ENCODE results near the gene SPATA25.
A peak's percentile ranks its signal among the peaks of the same experiment; 100 is the strongest.
"Not testable (repeated sequence)": the region's sequence is repeated elsewhere in the genome, so short reads cannot be mapped to it uniquely, and the experiment has no call there.

The SPATA25 gene

GRCh38 chr20:45892049-45892825 lies 4.8 kb upstream of the SPATA25 start:
- DNase-seq: no peak

- DNase-seq: no peak
Observed at GRCh38 chr20:45890985-45891983, 3.9 kb upstream of the SPATA25 start, which contains the start of the genes CTSA and NEURL2. CTSA (plus strand) TSS chr20:45891335; CDS start chr20:45891569, 234 bp downstream. NEURL2 (minus strand) TSS chr20:45891208; CDS start chr20:45890991, 217 bp downstream.

GRCh38 chr20:45890077-45890984 lies 2.9 kb upstream of the SPATA25 start:
- DNase-seq: no peak

- no peak for DNase-seq
Observed at GRCh38 chr20:45888681-45889080, 1.3 kb upstream of the SPATA25 start.

- DNase-seq: no peak
Observed at GRCh38 chr20:45886590-45887345, 654 bp downstream of the SPATA25 start.

- DNase-seq: no peak
Observed at GRCh38 chr20:45883100-45883469, 4.3 kb downstream of the SPATA25 start.

GRCh38 chr20:45882469-45883099 lies 4.8 kb downstream of the SPATA25 start:
- DNase-seq: no peak

GRCh38 chr20:45880988-45881788 lies 6.2 kb downstream of the SPATA25 start, which contains the start of gene ZSWIM1:
ZSWIM1 (plus strand) TSS chr20:45881227; CDS start chr20:45882593, 1,366 bp downstream.
- peak; percentile 89 for DNase-seq

- DNase-seq: no peak
Observed at GRCh38 chr20:45878076-45878761, 9.2 kb downstream of the SPATA25 start.

- no peak for DNase-seq
Observed at GRCh38 chr20:45874576-45874975, 12.8 kb downstream of the SPATA25 start.

GRCh38 chr20:45874104-45874481 lies 13.3 kb downstream of the SPATA25 start:
- not testable (repeated sequence) for DNase-seq

- DNase-seq: no peak
Observed at GRCh38 chr20:45873409-45874103, 13.9 kb downstream of the SPATA25 start.

GRCh38 chr20:45872626-45873025 lies 14.8 kb downstream of the SPATA25 start:
- DNase-seq: no peak

GRCh38 chr20:45867819-45868176 lies 19.6 kb downstream of the SPATA25 start:
- DNase-seq: no peak

- no peak for DNase-seq
Observed at GRCh38 chr20:45867136-45867818, 20.1 kb downstream of the SPATA25 start.

- no peak for DNase-seq
Observed at GRCh38 chr20:45866454-45866853, 21.0 kb downstream of the SPATA25 start.

- no peak for DNase-seq
Observed at GRCh38 chr20:45863543-45864470, 23.6 kb downstream of the SPATA25 start.

Measured in SIG-M5 (cell line).